Hepatocyte (in vitro differentiated cells): Measurements from ENCODE around the gene TMEM191C.

ENCODE experiments used
- CTCF ChIP-seq: fragments of 200-600 bp; sonication (generic); IDR thresholded peaks from 2 replicates; pipeline ENCODE4 v1.5.1; 2016; ENCODE audit warnings: antibody characterized with exemption, mild to moderate bottlenecking; ENCODE audit not compliant: poor library complexity
- EZH2 ChIP-seq: fragments of 200-600 bp; sonication (generic); IDR thresholded peaks from 2 replicates; pipeline ENCODE4 v1.6.1; 2016; ENCODE audit warnings: antibody characterized with exemption, mild to moderate bottlenecking, borderline replicate concordance
- EZH2phosphoT487 ChIP-seq: fragments of 200-600 bp; sonication (generic); IDR thresholded peaks from one replicate; pipeline ENCODE4 v1.6.1; 2018; ENCODE audit warnings: antibody characterized with exemption, mild to moderate bottlenecking, low read depth, moderate library complexity; ENCODE audit not compliant: unreplicated experiment, severe bottlenecking

DNA sequence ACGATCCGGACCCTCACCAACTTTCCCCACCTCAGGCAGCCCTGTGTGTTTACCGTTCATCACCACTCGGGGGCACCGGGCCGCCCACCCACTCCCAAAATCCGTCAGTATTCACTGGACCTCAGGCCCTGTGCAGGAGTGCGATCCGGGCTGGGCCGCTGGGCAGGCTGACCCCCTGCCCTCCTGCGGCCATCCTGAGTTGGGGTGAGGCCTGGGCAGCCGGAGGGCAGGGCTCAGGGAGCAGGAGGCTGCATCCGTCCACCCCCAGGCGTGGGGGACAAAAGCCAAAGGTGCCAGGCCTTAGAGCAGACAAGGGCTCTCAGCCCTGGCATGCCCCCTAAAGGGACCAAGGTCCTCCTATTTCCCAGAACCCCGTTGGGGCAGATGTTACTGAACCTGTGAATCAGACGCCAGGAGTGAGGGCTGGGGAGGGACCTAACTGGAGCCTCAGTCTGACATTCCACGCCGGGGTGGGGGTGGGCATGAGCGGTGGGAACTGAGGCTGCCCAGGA lies 16.8 kb upstream of the TMEM191C start:
- TF ChIP-seq CTCF (no peak), EZH2 (no peak), EZH2phosphoT487 (no peak)
